Ovary (tissue), 9 donors: Measurements from ENCODE around the gene SNX18. TPM values are rescaled to one million over a fixed set of nuclear protein-coding genes. Genes with fewer than 3 reads are reported as not detected.

Experiments used
- DNase-seq, 5 donors: peaks; one replicate each; pipeline ENCODE4 v3.0.0-alpha.2; 2019 to 2020
- H3K27ac ChIP-seq, 2 donors: fragments of 200-600 bp; one replicate each; pipeline versions ENCODE4 v1.5.1 to v1.8.0; 2019 to 2022
- H3K27me3 ChIP-seq: fragments of 200-600 bp; one replicate; pipeline ENCODE4 v1.8.0; 2022
- H3K36me3 ChIP-seq: fragments of 200-600 bp; sonication (generic); one replicate; pipeline ENCODE4 v1.5.1; 2019
- H3K4me1 ChIP-seq: one replicate; pipeline ENCODE4 v1.8.1; 2013; ENCODE audit warnings: mild to moderate bottlenecking, moderate library complexity; ENCODE audit not compliant: insufficient read depth
- H3K4me3 ChIP-seq: fragments of 200-600 bp; sonication (generic); one replicate; pipeline ENCODE4 v1.5.1; 2017
- H3K9me3 ChIP-seq, 2 donors: fragments of 200-600 bp in 1 of 2; sonication (generic) in 1 of 2; one replicate each; pipeline versions ENCODE4 v1.5.1 to v1.8.1; 2013 to 2019; ENCODE audit warnings: mild to moderate bottlenecking in 1 of 2, moderate library complexity in 1 of 2
- CTCF ChIP-seq, 3 donors: fragments of 450-650 bp in 2 of 3; fragments of 200-600 bp in 1 of 3; IDR thresholded peaks; one replicate each; pipeline versions ENCODE4 v1.5.1 to v1.8.0; 2016 to 2022; ENCODE audit warnings: antibody characterized with exemption in 3 of 3, mild to moderate bottlenecking in 1 of 3
- EP300 ChIP-seq: sonication (generic); formaldehyde crosslinking; IDR thresholded peaks from one replicate; pipeline ENCODE4 v1.6.1; 2017; ENCODE audit warnings: antibody characterized with exemption
- POLR2A ChIP-seq: fragments of 450-650 bp; IDR thresholded peaks from one replicate; pipeline ENCODE4 v1.6.1; 2017; ENCODE audit warnings: antibody characterized with exemption, mild to moderate bottlenecking, moderate library complexity
- WGBS, 3 donors: extraction: QIAGEN DNeasy Blood & Tissue Kit in 1 of 3; methylation state at CpG; one replicate each; pipeline versions ENCODE4 v1.1.5 to v1.1.7; 2013 to 2017; 5-methylcytosine and 5-hydroxymethylcytosine counted together
- intact Hi-C, 4 donors: fragments of 100-400 bp; cut with DNase I; formaldehyde crosslinking; loops; one replicate each; pipeline versions ENCODE4 v1.11.0 to v1.15.1; 2022 to 2023
- polyA plus RNA-seq, 2 donors: library from polyadenylated mRNA; stranded (reverse); fragments of 200-250 nt in 1 of 2; fragments of 350-450 nt in 1 of 2; fragmentation: Illumina TruSeq in 1 of 2; extraction: RNeasy Lipid Tissue Mini Kit (QIAGEN cat#74804) in 1 of 2; gene quantifications; one replicate each; pipeline ENCODE4 v1.2.3, GENCODE V29; 2013 to 2014
- total RNA-seq, 7 donors: library from RNA; depleted of rRNA in 2 of 7; stranded (reverse); fragments of >200 nt in 2 of 7; fragmentation: NEBNext Ultra II Directional in 3 of 7; extraction: Animal tissue kit (Norgen Biotek cat#: 25700) in 3 of 7; gene quantifications; one replicate each; pipeline versions ENCODE4 v1.1.0 to v1.2.4, GENCODE V29; 2016 to 2023
- donor health status: DM: no; HTN: no; CAD: no; lungs with moderate emphysema.
- donor health status: DM: no; HTN: no; CAD: no.
- donor health status: Bipolar disorder and iron deficiency.
- donor health status: DM: yes; HTN: yes; CAD: no.
- donor health status: DM: no; HTN: no; CAD: no.
- donor health status: DM: yes; HTN: yes; CAD: no.

Gene SNX18
- total and polyA plus RNA-seq, 9 donors: 29.6 to 62.4 (median 45.0) TPM

DNA sequence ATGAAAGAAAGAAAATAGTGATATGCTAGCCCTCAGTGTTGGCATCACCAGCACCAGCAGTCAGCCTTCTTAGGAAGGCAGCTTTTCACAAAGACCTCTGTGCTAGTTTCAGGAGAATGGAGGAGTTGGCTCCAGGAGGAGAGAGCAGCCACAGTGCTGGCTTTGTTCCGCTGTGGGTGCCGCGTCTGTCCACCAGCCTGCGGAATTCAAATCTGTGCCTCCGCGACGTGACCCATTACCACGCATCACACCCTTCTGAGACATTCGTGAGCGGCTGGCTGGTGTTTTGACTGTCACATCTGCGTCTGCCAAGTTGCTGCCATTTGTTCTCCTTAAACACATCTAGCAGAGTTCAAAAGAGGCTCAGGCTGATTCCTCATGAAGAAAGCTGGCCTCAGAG is 34.4 kb downstream of the SNX18 start:
- no peak for TF ChIP-seq EP300
- no peak for TF ChIP-seq CTCF (IDR thresholded peaks at IDR 0.05)
- Histone ChIP-seq H3K36me3 (no peaks in the 10 kb centered on the region), H3K27me3 (no peaks in the 10 kb centered on the region), H3K4me3 (no peak overlapping the region), H3K27ac (no peak overlapping the region), H3K9me3 (no peaks in the 10 kb centered on the region), H3K4me1 (peaks cover 8% of the 10 kb centered on the region)
- no peak for DNase-seq
- WGBS, 3 donors: 87 to 90% (median 90%) methylated on average over 11 of the region's 11 CpGs
- intact Hi-C loops: no loop called here

DNA sequence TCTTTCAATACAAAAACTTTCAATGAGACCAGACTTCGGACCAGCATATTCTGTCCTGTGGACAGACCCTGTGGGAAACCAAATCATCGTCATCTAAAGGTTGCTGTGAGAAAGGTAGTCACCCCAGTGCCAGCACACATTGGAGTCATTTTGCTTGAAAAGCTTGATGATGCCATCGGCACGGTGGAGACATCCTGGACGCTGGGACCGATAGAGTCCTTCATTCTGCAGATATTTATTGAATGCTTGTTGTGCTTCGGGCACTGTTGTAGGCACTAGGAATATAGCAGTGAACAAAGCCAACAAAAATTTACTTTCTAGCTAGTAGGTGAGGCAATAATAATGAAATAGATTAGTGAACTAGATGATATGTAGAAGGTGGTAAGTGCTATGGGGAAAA is 34.9 kb downstream of the SNX18 start:
- no peaks in the 10 kb centered on the region for H3K9me3 ChIP-seq
- H3K4me1 ChIP-seq: peaks cover 7% of the 10 kb centered on the region
- no peaks in the 10 kb centered on the region for H3K36me3 ChIP-seq
- TF ChIP-seq CTCF (IDR thresholded peaks at IDR 0.05): no peak
- no peak for TF ChIP-seq POLR2A
- TF ChIP-seq EP300: no peak
- no peak overlapping the region for H3K27ac ChIP-seq
- H3K4me3 ChIP-seq: no peak overlapping the region
- no peaks in the 10 kb centered on the region for H3K27me3 ChIP-seq
- WGBS, 3 donors: 94 to 98% (median 97%) methylated on average over 7 of the region's 7 CpGs
- DNase-seq: no peak
- intact Hi-C loops: no loop called here

- no peak overlapping the region for H3K27ac ChIP-seq
- no peaks in the 10 kb centered on the region for H3K9me3 ChIP-seq
- DNase-seq: no peak
- WGBS, 3 donors: 83 to 85% (median 85%) methylated on average over 4 of the region's 4 CpGs
- intact Hi-C loops: no loop called here
- H3K36me3 ChIP-seq: no peaks in the 10 kb centered on the region
- TF ChIP-seq EP300 (no peak), POLR2A (no peak), CTCF (IDR thresholded peaks at IDR 0.05) (no peak)
- no peak overlapping the region for H3K4me3 ChIP-seq
- H3K27me3 ChIP-seq: no peaks in the 10 kb centered on the region
- H3K4me1 ChIP-seq: no peaks in the 10 kb centered on the region
Measured at GRCh38 chr5:54553659-54554207, 36.2 kb downstream of the SNX18 start.

GRCh38 chr5:54556141-54556540 is 38.6 kb downstream of the SNX18 start:
- 39 to 50% (median 45%) methylated on average over 3 of the region's 3 CpGs for WGBS, 3 donors
- DNase-seq: no peak
- Histone ChIP-seq H3K4me1 (no peaks in the 10 kb centered on the region), H3K36me3 (no peaks in the 10 kb centered on the region), H3K27me3 (no peaks in the 10 kb centered on the region), H3K9me3 (no peaks in the 10 kb centered on the region), H3K27ac (no peak overlapping the region), H3K4me3 (no peak overlapping the region)
- intact Hi-C loops: no loop called here
- TF ChIP-seq EP300: no peak
- TF ChIP-seq CTCF (IDR thresholded peaks at IDR 0.05): no peak
- TF ChIP-seq POLR2A: no peak
